GM12875 (cell line): ENCODE results near the gene CAD.

Experiments
- H3K4me3 ChIP-seq: one replicate; pipeline ENCODE4 v1.5.1; 2011; ENCODE audit warnings: low read depth, low read length, control low read depth
- CTCF ChIP-seq: IDR thresholded peaks from 2 replicates; pipeline ENCODE4 v1.5.1; 2011; ENCODE audit warnings: low read depth, mild to moderate bottlenecking, control low read depth, inconsistent platforms, low read length, moderate library complexity, borderline replicate concordance; ENCODE audit not compliant: insufficient read depth

CAD gene

DNA sequence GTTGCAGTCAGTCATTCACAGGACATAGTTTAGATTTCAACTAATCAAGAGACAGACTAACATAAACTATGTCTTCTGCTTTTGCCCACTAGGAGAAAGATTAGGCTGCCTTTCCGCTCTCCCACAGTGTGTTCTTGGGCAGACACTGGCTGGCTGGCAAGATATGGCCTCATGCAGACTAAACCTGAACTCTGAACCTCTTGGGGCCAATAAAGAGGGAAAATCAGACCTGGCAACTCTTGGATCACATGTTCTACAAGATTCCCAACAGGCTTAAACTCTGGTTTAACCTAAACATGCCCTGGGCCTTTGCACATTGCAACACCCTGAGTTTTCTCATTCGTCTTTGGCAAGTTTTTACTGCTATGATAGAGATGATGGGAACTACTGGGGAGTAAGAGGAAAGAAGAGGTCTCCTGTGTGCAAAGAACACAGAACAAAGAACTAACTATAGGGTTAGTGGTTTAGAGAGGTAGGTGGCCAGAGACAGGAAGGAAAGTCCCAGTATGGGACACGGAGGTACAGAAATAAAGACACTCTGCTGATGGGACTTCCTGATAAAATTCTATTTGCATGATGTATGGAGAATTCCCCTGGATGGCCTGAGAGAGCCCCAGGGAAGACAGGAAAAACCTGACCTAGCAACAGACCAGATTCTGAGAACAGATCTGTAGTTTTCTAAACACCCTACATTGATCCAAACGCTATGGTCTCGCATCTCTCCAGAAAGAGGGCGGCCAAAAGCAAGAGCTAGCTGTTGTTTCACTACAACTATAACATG, 7.4 kb upstream of the CAD start:
- no peak overlapping the region for H3K4me3 ChIP-seq

DNA sequence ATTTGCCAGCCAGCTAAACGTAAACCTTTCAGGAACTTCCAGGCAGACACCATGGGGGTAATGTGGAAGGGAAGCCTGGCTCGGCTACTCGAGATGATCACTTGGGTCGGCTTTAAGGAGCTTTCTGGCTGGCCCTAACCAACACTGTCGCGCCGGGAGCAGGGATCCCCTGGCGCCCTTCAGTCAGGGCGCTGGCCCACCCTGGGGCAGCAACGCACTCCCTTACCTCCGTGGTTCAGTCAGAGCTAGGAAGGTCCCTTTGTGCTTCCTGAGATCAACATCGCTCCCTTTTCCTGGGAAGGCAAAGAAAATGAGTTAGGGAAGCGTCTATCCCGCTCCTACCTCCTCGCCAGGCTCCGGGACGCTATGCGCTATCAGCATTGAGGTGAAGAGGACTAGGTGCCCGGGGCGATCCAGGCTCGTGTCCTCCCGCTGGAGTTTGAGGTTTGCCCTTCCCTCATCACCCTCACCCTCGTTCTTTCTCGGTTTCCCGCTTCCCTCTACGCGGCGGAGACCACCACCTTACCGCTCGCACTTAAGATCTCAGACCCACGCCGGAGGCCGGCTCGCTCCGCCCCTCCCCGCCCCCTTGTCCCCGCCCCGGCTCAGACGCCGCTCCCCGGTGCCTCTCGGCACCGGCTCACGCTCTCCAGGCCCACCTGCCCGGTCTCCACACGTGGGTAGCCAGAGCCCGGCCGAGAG, 5.8 kb upstream of the CAD start:
- peak overlapping the region; percentile 85 for H3K4me3 ChIP-seq
- no peak for TF ChIP-seq CTCF

More for the DNA sequence above, 7.4 kb upstream of the CAD start:
- TF ChIP-seq CTCF = no peak

DNA sequence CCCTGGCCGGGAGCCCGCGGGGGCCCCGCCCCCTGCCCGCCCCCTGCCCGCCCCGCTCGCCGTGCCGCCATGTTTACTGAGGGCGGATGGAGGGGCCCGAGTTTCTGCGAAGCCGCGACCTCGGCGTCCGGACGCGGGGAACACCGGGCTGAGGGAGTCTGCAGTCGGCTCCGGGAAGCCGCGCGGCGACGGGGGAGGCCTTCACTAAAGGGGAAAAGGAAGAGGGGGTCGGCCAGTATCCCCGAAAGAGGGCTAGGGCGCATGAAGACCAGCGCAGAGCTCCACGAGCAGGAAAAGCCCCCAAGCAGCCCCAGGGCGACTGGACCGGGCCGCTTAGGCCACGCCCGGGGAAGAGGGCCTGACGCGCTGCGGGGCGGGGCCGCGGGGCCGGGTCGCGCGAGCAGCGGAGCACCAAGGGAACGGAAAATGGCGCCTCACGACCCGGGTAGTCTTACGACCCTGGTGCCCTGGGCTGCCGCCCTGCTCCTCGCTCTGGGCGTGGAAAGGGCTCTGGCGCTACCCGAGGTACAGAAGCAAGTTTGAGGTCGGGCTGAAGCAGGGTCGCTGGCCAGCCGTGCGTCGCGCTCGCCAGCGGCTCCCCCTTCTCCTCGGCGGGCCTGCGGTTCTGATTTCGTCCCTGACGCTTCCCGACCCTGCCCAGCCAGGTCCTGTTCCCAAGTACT, 5.1 kb upstream of the CAD start, which contains the start of the genes ATRAID and SLC5A6:
TSS of gene ATRAID (plus strand) at position 99 of the 683 bp plus-strand sequence. CDS start at position 427, 328 bp downstream.
TSS of gene SLC5A6 (minus strand) at position 326 of the 683 bp plus-strand sequence. CDS start 4,618 bp downstream, outside the sequence.
- no peak for TF ChIP-seq CTCF
- H3K4me3 ChIP-seq = peak within 1 kb of the TSS; percentile 85

DNA sequence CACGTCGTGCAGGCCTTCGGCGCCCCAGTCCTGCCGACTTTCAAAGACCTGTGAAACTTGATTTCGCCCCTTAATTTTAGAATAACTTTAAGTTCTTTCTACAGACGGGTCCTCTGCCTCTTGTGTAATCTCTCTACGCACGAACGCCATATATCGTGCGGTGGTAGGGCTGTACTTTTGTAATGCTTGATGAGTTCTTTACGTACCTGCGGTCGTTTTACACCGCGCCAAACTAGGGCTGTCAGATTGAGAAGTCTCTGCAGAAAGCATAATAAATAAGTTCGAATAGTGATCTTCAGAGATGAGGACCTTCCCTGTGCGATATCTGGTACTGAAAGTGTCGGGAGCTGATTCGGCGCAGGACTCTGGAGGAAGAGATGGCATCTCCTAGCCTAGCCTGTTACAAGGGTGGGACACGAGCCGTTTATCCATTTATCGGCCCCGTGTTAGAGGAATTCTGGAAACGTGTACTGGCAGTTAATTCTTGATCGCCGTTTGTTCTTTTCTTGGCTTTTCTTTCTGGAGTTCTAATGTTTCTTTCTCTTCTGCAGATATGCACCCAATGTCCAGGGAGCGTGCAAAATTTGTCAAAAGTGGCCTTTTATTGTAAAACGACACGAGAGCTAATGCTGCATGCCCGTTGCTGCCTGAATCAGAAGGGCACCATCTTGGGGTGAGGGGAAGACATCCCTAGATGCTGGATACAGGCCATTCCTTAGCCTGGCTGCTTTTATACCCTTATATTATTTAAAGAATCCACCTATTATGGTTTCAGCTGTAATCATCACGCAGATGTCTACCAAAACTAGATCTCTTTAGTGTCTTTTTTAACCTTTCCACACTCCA, 4.3 kb upstream of the CAD start:
- TF ChIP-seq CTCF = no peak
- peak overlapping the region; percentile 85 for H3K4me3 ChIP-seq

- TF ChIP-seq CTCF = no peak
- H3K4me3 ChIP-seq = no peak overlapping the region
Observed at GRCh38 chr2:27214941-27215340, 2.2 kb upstream of the CAD start.

GRCh38 chr2:27216416-27217137, 592 bp upstream of the CAD start:
- H3K4me3 ChIP-seq = peak overlapping the region; percentile 90
- no peak for TF ChIP-seq CTCF
